Neuronal stem cell (in vitro differentiated cells): ENCODE data around the gene SNX32.

Experiments used
- DNase-seq: peaks from one replicate; pipeline ENCODE4 v3.0.0-alpha.2; 2013; ENCODE audit warnings: low spot score
- H2AFZ ChIP-seq: one replicate; pipeline ENCODE4 v1.6.1; 2013; ENCODE audit warnings: mild to moderate bottlenecking, low read length, inconsistent platforms
- H2AK5ac ChIP-seq: 2 replicates; pipeline ENCODE4 v1.6.1; 2013; ENCODE audit warnings: low read depth, mild to moderate bottlenecking, inconsistent platforms, low read length, moderate library complexity, mixed read lengths
- H2BK120ac ChIP-seq: 2 replicates; pipeline ENCODE4 v1.6.1; 2013; ENCODE audit warnings: low read depth, mild to moderate bottlenecking, inconsistent platforms, low read length, moderate library complexity, mixed read lengths
- H2BK12ac ChIP-seq: one replicate; pipeline ENCODE4 v1.6.1; 2013; ENCODE audit warnings: low read length, inconsistent platforms
- H2BK15ac ChIP-seq: 2 replicates; pipeline ENCODE4 v1.6.1; 2013; ENCODE audit warnings: mild to moderate bottlenecking, low read length, inconsistent platforms, mixed read lengths
- H2BK5ac ChIP-seq: one replicate; pipeline ENCODE4 v1.6.1; 2013; ENCODE audit warnings: inconsistent platforms, mild to moderate bottlenecking, low read length, moderate library complexity
- H3K14ac ChIP-seq: one replicate; pipeline ENCODE4 v1.6.1; 2013; ENCODE audit warnings: low read length, inconsistent platforms
- H3K18ac ChIP-seq: 2 replicates; pipeline ENCODE4 v1.6.1; 2013; ENCODE audit warnings: low read length, inconsistent platforms
- H3K23ac ChIP-seq: 2 replicates; pipeline ENCODE4 v1.6.1; 2013; ENCODE audit warnings: low read depth, mild to moderate bottlenecking, mixed read lengths, low read length, inconsistent platforms; ENCODE audit not compliant: poor library complexity
- H3K27ac ChIP-seq: replicated peaks from 3 replicates; pipeline ENCODE4 v1.5.1; 2013; ENCODE audit warnings: low read length, inconsistent platforms
- H3K27me3 ChIP-seq, 3 experiments: 2 replicates each; pipeline ENCODE4 v1.6.1; 2013; ENCODE audit warnings: low read length in 3 of 3, mild to moderate bottlenecking in 2 of 3, inconsistent platforms in 1 of 3, low read depth in 1 of 3, mixed read lengths in 1 of 3, moderate library complexity in 1 of 3; ENCODE audit not compliant: control insufficient read depth in 3 of 3, insufficient read depth in 3 of 3
- H3K36me3 ChIP-seq, 2 donors: replicated peaks in 1 of 2; 2 replicates each; pipeline ENCODE4 v1.6.1; 2013; ENCODE audit warnings: low read length in 2 of 2; ENCODE audit not compliant: control insufficient read depth in 2 of 2, insufficient read depth in 2 of 2
- H3K4ac ChIP-seq: 2 replicates; pipeline ENCODE4 v1.6.1; 2013; ENCODE audit warnings: inconsistent platforms, mild to moderate bottlenecking, low read length, moderate library complexity
- H3K4me1 ChIP-seq, 2 donors: 1 replicate in 1 of 2; 2 replicates in 1 of 2; pipeline ENCODE4 v1.6.1; 2013; ENCODE audit warnings: low read length in 2 of 2, low read depth in 1 of 2; ENCODE audit not compliant: control insufficient read depth in 2 of 2, insufficient read depth in 1 of 2
- H3K4me2 ChIP-seq: one replicate; pipeline ENCODE4 v1.6.1; 2013; ENCODE audit warnings: mild to moderate bottlenecking, low read length, inconsistent platforms; ENCODE audit not compliant: insufficient read depth, poor library complexity, severe bottlenecking
- H3K4me3 ChIP-seq, 2 donors: 2 replicates each; pipeline ENCODE4 v1.5.1; 2013; ENCODE audit warnings: low read length in 2 of 2, mild to moderate bottlenecking in 2 of 2, inconsistent platforms in 1 of 2, moderate library complexity in 1 of 2
- H3K79me1 ChIP-seq: one replicate; pipeline ENCODE4 v1.6.1; 2013; ENCODE audit warnings: low read depth, mild to moderate bottlenecking, inconsistent platforms, low read length, moderate library complexity
- H3K9ac ChIP-seq: one replicate; pipeline ENCODE4 v1.6.1; 2013; ENCODE audit warnings: mild to moderate bottlenecking, low read depth, low read length, inconsistent platforms; ENCODE audit not compliant: poor library complexity
- H3K9me3 ChIP-seq, 2 donors: replicated peaks in 1 of 2; 2 replicates each; pipeline versions ENCODE3 to v1.6.1; 2013; ENCODE audit warnings: low read length in 2 of 2, mild to moderate bottlenecking in 2 of 2, inconsistent platforms in 1 of 2, low read depth in 1 of 2, mixed read lengths in 1 of 2, moderate library complexity in 1 of 2; ENCODE audit not compliant: control insufficient read depth in 2 of 2, insufficient read depth in 1 of 2
- H4K8ac ChIP-seq: one replicate; pipeline ENCODE4 v1.6.1; 2013; ENCODE audit warnings: low read depth, mild to moderate bottlenecking, inconsistent platforms, low read length, moderate library complexity
- H4K91ac ChIP-seq: one replicate; pipeline ENCODE4 v1.6.1; 2013; ENCODE audit warnings: low read length, low read depth, mild to moderate bottlenecking, inconsistent platforms; ENCODE audit not compliant: poor library complexity
- WGBS, 2 donors: extraction: QIAGEN DNeasy Blood & Tissue Kit; methylation state at CpG; one replicate each; pipeline ENCODE4 v1.1.7; 2013; ENCODE audit warnings: missing lambda C conversion rate in 2 of 2, mixed read lengths in 1 of 2; ENCODE audit not compliant: insufficient read length in 2 of 2, insufficient replicate concordance in 1 of 2; ENCODE audit errors: extremely low coverage in 2 of 2; 5-methylcytosine and 5-hydroxymethylcytosine counted together

The SNX32 gene

GRCh38 chr11:65806979-65807378, 26.8 kb upstream of the SNX32 start:
- Histone ChIP-seq H3K4me1 (peaks cover 0 to 2% of the 10 kb centered on the region in 2 donors), H3K14ac (no peak overlapping the region), H3K4me2 (no peak overlapping the region), H3K79me1 (no peaks in the 10 kb centered on the region), H3K23ac (no peak overlapping the region), H3K4ac (no peak overlapping the region), H3K27me3 (peaks cover 0 to 20% (median 0%) of the 10 kb centered on the region in 3 experiments), H2BK120ac (no peak overlapping the region), H3K36me3 (peaks cover 0 to 2% of the 10 kb centered on the region in 2 donors), H4K8ac (no peak overlapping the region), H3K18ac (no peak overlapping the region), H3K27ac (no peak overlapping the region), H4K91ac (no peak overlapping the region), H3K9me3 (peaks cover 0 to 2% of the 10 kb centered on the region in 2 donors), H3K9ac (no peak overlapping the region), H2BK12ac (no peak overlapping the region), H2BK5ac (no peak overlapping the region), H2BK15ac (no peak overlapping the region), H3K4me3 (no peak overlapping the region), H2AFZ (no peak overlapping the region), H2AK5ac (no peak overlapping the region)
- WGBS, 2 donors: no CpG with 5 or more reads among the region's 6 CpGs
- DNase-seq: no peak

GRCh38 chr11:65808744-65809341, 24.9 kb upstream of the SNX32 start:
- peaks cover 0 to 2% of the 10 kb centered on the region in 2 donors for H3K36me3 ChIP-seq
- peaks cover 0 to 2% of the 10 kb centered on the region in 2 donors for H3K4me1 ChIP-seq
- no peak overlapping the region for H3K18ac ChIP-seq
- no peak overlapping the region for H2AK5ac ChIP-seq
- no peak overlapping the region for H3K14ac ChIP-seq
- WGBS, 2 donors: no CpG with 5 or more reads among the region's 20 CpGs
- H3K9ac ChIP-seq: no peak overlapping the region
- H3K27me3 ChIP-seq: peaks cover 0 to 6% (median 0%) of the 10 kb centered on the region in 3 experiments
- H3K27ac ChIP-seq: no peak overlapping the region
- no peak overlapping the region for H3K23ac ChIP-seq
- no peak overlapping the region for H4K91ac ChIP-seq
- H2AFZ ChIP-seq: no peak overlapping the region
- no peak overlapping the region for H3K4ac ChIP-seq
- H3K4me2 ChIP-seq: no peak overlapping the region
- no peak overlapping the region for H3K4me3 ChIP-seq
- H3K9me3 ChIP-seq: peaks cover 0 to 2% of the 10 kb centered on the region in 2 donors
- no peak for DNase-seq
- no peak overlapping the region for H2BK5ac ChIP-seq
- no peak overlapping the region for H2BK120ac ChIP-seq
- H2BK15ac ChIP-seq: no peak overlapping the region
- H3K79me1 ChIP-seq: no peaks in the 10 kb centered on the region
- no peak overlapping the region for H4K8ac ChIP-seq
- H2BK12ac ChIP-seq: no peak overlapping the region

GRCh38 chr11:65809496-65809895, 24.3 kb upstream of the SNX32 start:
- Histone ChIP-seq H3K4ac (no peak overlapping the region), H2BK15ac (no peak overlapping the region), H3K9me3 (peaks cover 0 to 2% of the 10 kb centered on the region in 2 donors), H2AFZ (no peak overlapping the region), H3K14ac (no peak overlapping the region), H3K79me1 (no peaks in the 10 kb centered on the region), H2BK12ac (no peak overlapping the region), H4K91ac (no peak overlapping the region), H3K23ac (no peak overlapping the region), H2BK120ac (no peak overlapping the region), H3K4me2 (no peak overlapping the region), H2BK5ac (no peak overlapping the region), H3K9ac (no peak overlapping the region), H3K27ac (no peak overlapping the region), H4K8ac (no peak overlapping the region), H2AK5ac (no peak overlapping the region), H3K36me3 (peaks cover 0 to 2% of the 10 kb centered on the region in 2 donors), H3K27me3 (no peaks in the 10 kb centered on the region), H3K18ac (no peak overlapping the region), H3K4me3 (no peak overlapping the region), H3K4me1 (peaks cover 0 to 2% of the 10 kb centered on the region in 2 donors)
- no CpG with 5 or more reads among the region's 9 CpGs for WGBS, 2 donors
- DNase-seq: no peak

- no peak overlapping the region for H2BK5ac ChIP-seq
- no CpG with 5 or more reads among the region's 23 CpGs for WGBS, 2 donors
Measured at GRCh38 chr11:65810046-65810868, 23.5 kb upstream of the SNX32 start.

More at GRCh38 chr11:65810046-65810868, 23.5 kb upstream of the SNX32 start:
- Histone ChIP-seq H3K27me3 (no peaks in the 10 kb centered on the region), H4K8ac (peak overlapping the region; percentile 84), H2AFZ (no peak overlapping the region), H3K18ac (no peak overlapping the region), H2BK15ac (no peak overlapping the region), H4K91ac (no peak overlapping the region), H3K4me3 (peak overlapping the region in 1 of 2 donors; percentile 68), H3K14ac (peak overlapping the region; percentile 94), H3K9ac (peak overlapping the region; percentile 27), H3K27ac (no peak overlapping the region), H3K4ac (no peak overlapping the region), H3K79me1 (no peaks in the 10 kb centered on the region), H3K4me2 (no peak overlapping the region), H2BK120ac (no peak overlapping the region), H3K36me3 (peaks cover 0 to 2% of the 10 kb centered on the region in 2 donors), H3K23ac (peak overlapping the region; percentile 96), H2BK12ac (no peak overlapping the region), H3K4me1 (peaks cover 0 to 2% of the 10 kb centered on the region in 2 donors), H3K9me3 (peaks cover 0 to 2% of the 10 kb centered on the region in 2 donors), H2AK5ac (no peak overlapping the region)
- no peak for DNase-seq
